Endothelial cell of umbilical vein (primary cell): ENCODE measurements around the gene IRF3. TPM values are rescaled to one million over a fixed set of nuclear protein-coding genes. Genes with fewer than 3 reads are reported as not detected.

ENCODE experiments used
- BruUV-seq: library from RNA; stranded (reverse); fragments of 400-500 nt; replicated peaks from 2 replicates; lab custom pipeline; 2021; lab: Mats Ljungman, UMichigan
- CTCF ChIA-PET: fragments of 300-600, 350-600 bp; sonication (Branson Sonifier 250); formaldehyde crosslinking; loops from one replicate; lab custom pipeline; 2021; ENCODE audit warnings: antibody characterized with exemption, inconsistent platforms; lab: Charles Lee
- POLR2A ChIA-PET: fragments of 300-600, 350-600 bp; sonication (Branson Sonifier 250); formaldehyde crosslinking; loops from one replicate; lab custom pipeline; 2021; ENCODE audit warnings: antibody characterized with exemption, inconsistent platforms; lab: Charles Lee
- DNase-seq: peaks from one replicate; pipeline ENCODE4 v3.0.0-alpha.2; 2011; ENCODE audit warnings: low read depth, low spot score
- FAIRE-seq: peaks from 2 replicates; lab custom pipeline; 2011; peaks lifted over from hg19 to GRCh38; lab: Jason Lieb, UNC
- H2AFZ ChIP-seq: 2 replicates; pipeline ENCODE4 v1.6.0; 2012; ENCODE audit warnings: low read depth, low read length, control low read depth, inconsistent platforms
- H3K27ac ChIP-seq: 2 replicates; pipeline ENCODE4 v1.5.1; 2011; ENCODE audit warnings: low read depth, mild to moderate bottlenecking, control low read depth, low read length, moderate library complexity; ENCODE audit not compliant: insufficient read depth
- H3K27me3 ChIP-seq, 2 experiments: 2 replicates each; pipeline versions ENCODE4 v1.6.0 to v1.6.1; 2011; ENCODE audit warnings: low read length in 2 of 2, mixed read lengths in 1 of 2; ENCODE audit not compliant: control insufficient read depth in 2 of 2, insufficient read depth in 2 of 2
- H3K36me3 ChIP-seq, 2 experiments: 2 replicates in 1 of 2; 3 replicates in 1 of 2; pipeline ENCODE4 v1.5.1; 2011; ENCODE audit warnings: low read length in 2 of 2, mild to moderate bottlenecking in 1 of 2, moderate library complexity in 1 of 2; ENCODE audit not compliant: control insufficient read depth in 2 of 2, insufficient read depth in 2 of 2; ENCODE audit errors: extremely low read depth in 1 of 2
- H3K4me1 ChIP-seq: 3 replicates; pipeline ENCODE4 v1.5.1; 2011; ENCODE audit warnings: mild to moderate bottlenecking, low read length; ENCODE audit not compliant: control insufficient read depth, insufficient read depth; ENCODE audit errors: extremely low read depth
- H3K4me2 ChIP-seq: 2 replicates; pipeline ENCODE4 v1.6.1; 2011; ENCODE audit warnings: low read length, control low read depth, mixed read lengths; ENCODE audit not compliant: insufficient read depth
- H3K4me3 ChIP-seq, 3 experiments: fragments of 200-600 bp in 1 of 3; sonication (generic), shearing (Covaris generic) in 1 of 3; replicated peaks in 1 of 3; 2 replicates each; pipeline ENCODE4 v1.5.1; 2011 to 2016; ENCODE audit warnings: control low read depth in 3 of 3, low read length in 3 of 3, mild to moderate bottlenecking in 2 of 3, inconsistent platforms in 1 of 3, low read depth in 1 of 3, moderate library complexity in 1 of 3; ENCODE audit not compliant: insufficient read depth in 1 of 3
- H3K79me2 ChIP-seq: 2 replicates; pipeline ENCODE4 v1.6.0; 2012; ENCODE audit warnings: low read length, inconsistent platforms; ENCODE audit not compliant: control insufficient read depth, insufficient read depth
- H3K9ac ChIP-seq: replicated peaks from 2 replicates; pipeline ENCODE3; 2011; ENCODE audit warnings: low read length, control low read depth; ENCODE audit not compliant: insufficient read depth; ENCODE audit errors: extremely low read depth
- H3K9me1 ChIP-seq: replicated peaks from 3 replicates; pipeline ENCODE4 v1.6.0; 2011; ENCODE audit warnings: mild to moderate bottlenecking, low read length; ENCODE audit not compliant: control insufficient read depth, insufficient read depth; ENCODE audit errors: extremely low read depth
- H3K9me3 ChIP-seq: replicated peaks from 2 replicates; pipeline ENCODE4 v1.5.1; 2012; ENCODE audit warnings: low read length, inconsistent platforms; ENCODE audit not compliant: control insufficient read depth, insufficient read depth
- H4K20me1 ChIP-seq: replicated peaks from 2 replicates; pipeline ENCODE3; 2011; ENCODE audit warnings: mild to moderate bottlenecking, low read length; ENCODE audit not compliant: control insufficient read depth, insufficient read depth; ENCODE audit errors: extremely low read depth
- EZH2 ChIP-seq: IDR thresholded peaks from 2 replicates; pipeline ENCODE4 v1.6.1; 2012; ENCODE audit warnings: borderline replicate concordance, low read depth, mild to moderate bottlenecking, moderate library complexity, low read length, inconsistent platforms; ENCODE audit not compliant: severe bottlenecking
- FOS ChIP-seq: IDR thresholded peaks from 2 replicates; pipeline ENCODE4 v1.6.1; 2011; ENCODE audit warnings: mild to moderate bottlenecking, low read length, moderate library complexity, borderline replicate concordance; ENCODE audit not compliant: insufficient read depth
- JUN ChIP-seq: IDR thresholded peaks from 2 replicates; pipeline ENCODE4 v1.6.1; 2011; ENCODE audit warnings: borderline replicate concordance, low read depth; ENCODE audit not compliant: insufficient read length, insufficient read depth
- MYC ChIP-seq: IDR thresholded peaks from one replicate; pipeline ENCODE4 v1.6.1; 2011; ENCODE audit warnings: mild to moderate bottlenecking, low read depth, low read length
- POLR2AphosphoS5 ChIP-seq: IDR thresholded peaks from 2 replicates; pipeline ENCODE4 v1.6.1; 2012; ENCODE audit warnings: low read depth, mild to moderate bottlenecking, control low read depth, low read length, moderate library complexity; ENCODE audit not compliant: insufficient read depth
- dilution Hi-C: fragments of 300-500 bp; cut with MboI; formaldehyde crosslinking; loops from one replicate; pipeline ENCODE4 v1.15.0; 2019; ENCODE audit warnings: low sequenced_read_pairs; ENCODE audit not compliant: extremely low pct_ligation_motif_present
- intact Hi-C: fragments of 100-400 bp; cut with micrococcal nuclease; formaldehyde crosslinking; loops from one replicate; pipeline ENCODE4 v1.10.0; 2022
- polyA plus RNA-seq, 4 experiments: library from polyadenylated mRNA; depleted of rRNA in 3 of 4; stranded (reverse) in 3 of 4; unstranded in 1 of 4; fragments of >200 nt; gene quantifications; 2 replicates each; pipeline versions ENCODE4 v1.2.1 to v1.2.3, GENCODE V29; 2011 to 2012; ENCODE audit warnings: missing spikeins in 1 of 4
- total RNA-seq: library from RNA; stranded (reverse); gene quantifications from 2 replicates; pipeline ENCODE4 v1.2.3, GENCODE V29; 2021
- TF ChIP-seq, protein P1 (sequence below), 2 donors: IDR thresholded peaks; 1 replicate in 1 of 2; 2 replicates in 1 of 2; pipeline ENCODE4 v1.5.1; 2011; ENCODE audit warnings: low read length in 2 of 2, mild to moderate bottlenecking in 2 of 2, moderate library complexity in 2 of 2, control low read depth in 1 of 2, inconsistent platforms in 1 of 2, low read depth in 1 of 2; ENCODE audit not compliant: insufficient read depth in 1 of 2; ENCODE audit errors: extremely low read depth in 1 of 2

Gene IRF3
- total and polyA plus RNA-seq, 2 donors (not counting 3 experiments of a cell fraction or from before 2014, with no cell fraction given), result 64.8 to 73.5 TPM

DNA sequence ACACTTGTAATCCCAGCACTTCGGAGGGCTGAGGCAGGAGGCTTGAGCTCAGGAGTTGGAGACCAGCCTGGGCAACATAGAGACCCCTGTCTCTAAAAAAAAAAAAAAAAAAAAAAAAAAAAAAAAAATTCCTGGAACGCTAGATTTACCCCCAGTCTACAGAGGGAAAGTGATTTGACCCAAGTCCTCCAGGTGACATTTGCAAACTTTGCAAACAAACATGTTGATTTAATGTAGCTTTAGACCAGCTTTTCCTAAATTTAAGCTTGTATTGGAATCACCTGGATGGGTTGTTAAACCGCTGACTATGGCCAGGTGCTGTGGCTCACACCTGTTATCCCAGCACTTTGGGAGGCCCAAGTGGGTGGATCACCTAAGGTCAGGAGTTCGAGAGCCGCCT is 33.7 kb upstream of the IRF3 start:
- FAIRE-seq (no peak), DNase-seq (no peak)
- no peak overlapping the region for H3K27ac ChIP-seq
- H3K9ac ChIP-seq, result no peak overlapping the region
- no peaks in the 10 kb centered on the region for H3K27me3 ChIP-seq
- H2AFZ ChIP-seq, result no peak overlapping the region
- TF ChIP-seq MYC (no peak), POLR2AphosphoS5 (no peak), FOS (no peak), JUN (no peak), EZH2 (no peak)
- dilution Hi-C loops (no loop called here), intact Hi-C loops (no loop called here)
- POLR2A ChIA-PET, result interaction anchor here (0.7 kb wide), 1 partner anchor 880 kb away, joined by 6 read pairs; no protein-coding TSS in a partner anchor
- CTCF ChIA-PET, result interaction anchor here (0.9 kb wide), 1 partner anchor 18 kb away, joined by 3 read pairs; no protein-coding TSS in a partner anchor
- no peak overlapping the region for H3K4me3 ChIP-seq
- no peaks in the 10 kb centered on the region for H3K4me1 ChIP-seq
- no peaks in the 10 kb centered on the region for H3K9me3 ChIP-seq
- H3K4me2 ChIP-seq, result no peak overlapping the region
- H4K20me1 ChIP-seq, result no peaks in the 10 kb centered on the region
- H3K9me1 ChIP-seq, result no peaks in the 10 kb centered on the region
- H3K36me3 ChIP-seq, result peaks cover 0 to 9% of the 10 kb centered on the region in 2 experiments
- no peaks in the 10 kb centered on the region for H3K79me2 ChIP-seq
- no TSS peak for BruUV-seq

DNA sequence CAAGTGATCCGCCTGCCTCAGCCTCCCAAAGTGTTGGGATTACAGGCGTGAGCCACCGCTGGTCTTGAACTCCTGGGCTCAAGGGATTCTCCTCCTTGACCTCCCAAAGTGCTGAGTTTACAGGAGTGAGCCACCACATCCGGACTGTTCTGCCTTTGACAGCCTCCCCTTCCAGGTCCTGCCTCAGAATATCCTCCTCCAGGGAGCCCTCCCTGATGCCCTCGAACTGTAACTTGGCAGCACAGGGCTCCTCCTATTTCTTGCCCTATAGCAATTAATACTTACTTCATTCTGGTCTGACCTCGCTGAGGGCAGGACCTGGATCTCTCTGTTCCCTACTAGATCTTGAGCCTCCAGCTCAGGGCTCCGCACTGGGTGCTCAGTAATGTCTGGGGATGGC is 31.2 kb upstream of the IRF3 start:
- Histone ChIP-seq H3K9me1 (no peaks in the 10 kb centered on the region), H3K4me2 (no peak overlapping the region), H3K9me3 (no peaks in the 10 kb centered on the region), H3K36me3 (peaks cover 0 to 7% of the 10 kb centered on the region in 2 experiments), H3K27me3 (no peaks in the 10 kb centered on the region), H3K9ac (no peak overlapping the region), H4K20me1 (no peaks in the 10 kb centered on the region), H3K4me3 (no peak overlapping the region), H3K4me1 (no peaks in the 10 kb centered on the region), H3K79me2 (no peaks in the 10 kb centered on the region), H3K27ac (no peak overlapping the region), H2AFZ (no peak overlapping the region)
- ChIA-PET POLR2A (no interaction called here), CTCF (interaction anchor here (1.3 kb wide), 1 partner anchor 13 kb away, joined by 3 read pairs; no protein-coding TSS in a partner anchor)
- intact Hi-C loops (no loop called here), dilution Hi-C loops (no loop called here)
- no TSS peak for BruUV-seq
- FAIRE-seq, result no peak
- TF ChIP-seq, protein P1, sequence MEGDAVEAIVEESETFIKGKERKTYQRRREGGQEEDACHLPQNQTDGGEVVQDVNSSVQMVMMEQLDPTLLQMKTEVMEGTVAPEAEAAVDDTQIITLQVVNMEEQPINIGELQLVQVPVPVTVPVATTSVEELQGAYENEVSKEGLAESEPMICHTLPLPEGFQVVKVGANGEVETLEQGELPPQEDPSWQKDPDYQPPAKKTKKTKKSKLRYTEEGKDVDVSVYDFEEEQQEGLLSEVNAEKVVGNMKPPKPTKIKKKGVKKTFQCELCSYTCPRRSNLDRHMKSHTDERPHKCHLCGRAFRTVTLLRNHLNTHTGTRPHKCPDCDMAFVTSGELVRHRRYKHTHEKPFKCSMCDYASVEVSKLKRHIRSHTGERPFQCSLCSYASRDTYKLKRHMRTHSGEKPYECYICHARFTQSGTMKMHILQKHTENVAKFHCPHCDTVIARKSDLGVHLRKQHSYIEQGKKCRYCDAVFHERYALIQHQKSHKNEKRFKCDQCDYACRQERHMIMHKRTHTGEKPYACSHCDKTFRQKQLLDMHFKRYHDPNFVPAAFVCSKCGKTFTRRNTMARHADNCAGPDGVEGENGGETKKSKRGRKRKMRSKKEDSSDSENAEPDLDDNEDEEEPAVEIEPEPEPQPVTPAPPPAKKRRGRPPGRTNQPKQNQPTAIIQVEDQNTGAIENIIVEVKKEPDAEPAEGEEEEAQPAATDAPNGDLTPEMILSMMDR (IDR thresholded peaks at IDR 0.05; ENCODE audit: extremely low read depth in 1 of 2, insufficient read depth in 1 of 2, low read depth in 1 of 2, low read length in 2 of 2), result no peak
- no peak for DNase-seq
